ENCODE data around the gene CASKIN1.

GRCh38 chr16:2173916-2174315 lies 22.5 kb downstream of the CASKIN1 start:
- TF ChIP-seq POLR2A (IDR thresholded peaks at IDR 0.05; ENCODE audit: borderline replicate concordance, extremely low read depth, insufficient read depth, insufficient read length): no peak
- TF ChIP-seq CTCF (IDR thresholded peaks at IDR 0.05 in 2 of 3, conservative IDR thresholded peaks at IDR 0.05 in 1 of 3; ENCODE audit: borderline replicate concordance in 1 of 3, insufficient read depth in 1 of 3, low read depth in 2 of 3, low read length in 2 of 3): no peak
- TF ChIP-seq SIN3A (IDR thresholded peaks at IDR 0.05; ENCODE audit: low read depth): no peak
- no peak for TF ChIP-seq REST (IDR thresholded peaks at IDR 0.05; ENCODE audit: low read depth)
